ENCODE results near the gene SGCE.
A peak's percentile ranks its signal among the peaks of the same experiment; 100 is the strongest.

Gene SGCE

DNA sequence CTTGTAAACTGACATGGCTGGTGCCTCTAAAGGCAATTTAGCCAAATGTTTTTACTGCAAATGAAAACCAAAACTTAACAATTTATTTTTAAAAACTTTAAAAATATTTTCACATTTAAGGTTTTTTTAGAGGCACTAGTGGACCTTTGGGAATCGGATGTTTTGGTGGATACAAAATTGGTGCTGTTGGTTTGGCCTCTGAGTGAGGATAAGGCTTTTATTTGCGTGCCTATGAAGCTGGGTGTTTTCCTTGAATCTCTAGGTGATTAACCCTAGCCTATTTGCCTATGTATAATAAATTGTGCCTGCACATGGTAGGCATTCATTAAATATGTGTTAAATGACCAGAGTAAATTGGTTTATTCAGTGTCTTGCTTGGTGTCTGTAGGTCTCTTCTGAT, 2.9 kb upstream of the SGCE start:
- DNase-seq (ENCODE audit: low read depth in 3 of 3), result no peak

DNA sequence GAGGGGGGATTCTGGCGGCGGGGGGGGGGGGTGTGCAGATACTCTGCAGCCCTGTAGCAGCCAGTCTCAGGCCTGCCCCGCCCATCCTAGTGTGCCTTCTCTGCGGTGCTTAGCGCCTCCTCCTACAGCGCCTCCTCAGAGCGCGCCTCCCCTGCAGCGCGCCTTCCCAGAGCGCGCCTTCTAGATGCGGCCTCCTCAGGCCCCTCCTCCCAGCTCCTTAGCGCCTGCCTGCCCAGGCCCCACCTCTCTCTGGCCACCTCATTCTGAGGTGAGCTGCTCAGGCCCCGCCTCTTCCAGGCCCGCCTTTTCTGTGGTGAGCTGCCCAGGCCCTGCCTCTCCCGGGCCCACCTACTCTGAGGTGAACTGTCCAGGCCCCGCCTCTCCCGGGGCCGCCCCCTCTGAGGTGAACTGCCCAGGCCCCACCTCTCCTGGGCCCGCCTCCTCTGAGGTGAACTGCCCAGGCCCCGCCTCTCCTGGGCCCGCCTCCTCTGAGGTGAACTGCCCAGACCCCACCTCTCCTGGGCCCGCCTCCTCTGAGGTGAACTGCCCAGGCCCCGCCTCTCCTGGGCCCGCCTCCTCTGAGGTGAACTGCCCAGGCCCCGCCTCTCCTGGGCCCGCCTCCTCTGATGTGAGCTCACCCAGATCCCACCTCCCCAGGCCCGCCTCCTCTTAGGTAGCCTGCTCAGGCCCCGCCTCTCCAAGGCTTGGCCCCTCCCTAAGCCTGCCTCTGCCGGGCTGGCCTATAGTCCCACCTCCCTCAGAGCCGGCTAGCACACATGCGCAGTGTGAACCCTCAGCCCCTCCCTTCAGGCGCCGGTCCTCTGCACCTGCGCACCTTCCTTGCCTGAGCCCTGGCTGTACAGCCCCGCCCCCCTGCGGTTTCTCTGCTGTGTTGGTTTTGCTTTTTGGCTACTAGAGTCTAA, 2.1 kb upstream of the SGCE start:
- peak; percentile 80 to 92 (median 84) for DNase-seq (ENCODE audit: low read depth in 3 of 3)

GRCh38 chr7:94656925-94657731, 1.2 kb upstream of the SGCE start:
- no peak for DNase-seq (ENCODE audit: low read depth in 3 of 3)

DNA sequence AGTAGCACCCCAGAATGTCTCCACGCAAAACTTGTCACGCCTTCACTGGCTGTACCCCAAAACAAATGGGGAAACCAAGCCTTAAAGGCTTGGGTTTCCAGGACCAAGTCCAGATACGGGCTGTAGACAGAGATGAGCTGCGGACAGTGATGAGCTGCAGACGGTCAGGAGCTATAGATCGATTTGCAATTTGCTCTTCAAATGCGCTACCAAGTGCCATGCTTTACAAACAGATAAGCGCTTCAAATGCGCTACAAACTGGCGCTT, 658 bp upstream of the SGCE start:
- DNase-seq (ENCODE audit: low read depth in 3 of 3), result no peak

GRCh38 chr7:94655126-94655847, 646 bp downstream of the SGCE start:
- DNase-seq (ENCODE audit: low read depth in 3 of 3), result no peak

- DNase-seq (ENCODE audit: low read depth in 3 of 3), result no peak
Measured at GRCh38 chr7:94654783-94655125, 1.2 kb downstream of the SGCE start.

DNA sequence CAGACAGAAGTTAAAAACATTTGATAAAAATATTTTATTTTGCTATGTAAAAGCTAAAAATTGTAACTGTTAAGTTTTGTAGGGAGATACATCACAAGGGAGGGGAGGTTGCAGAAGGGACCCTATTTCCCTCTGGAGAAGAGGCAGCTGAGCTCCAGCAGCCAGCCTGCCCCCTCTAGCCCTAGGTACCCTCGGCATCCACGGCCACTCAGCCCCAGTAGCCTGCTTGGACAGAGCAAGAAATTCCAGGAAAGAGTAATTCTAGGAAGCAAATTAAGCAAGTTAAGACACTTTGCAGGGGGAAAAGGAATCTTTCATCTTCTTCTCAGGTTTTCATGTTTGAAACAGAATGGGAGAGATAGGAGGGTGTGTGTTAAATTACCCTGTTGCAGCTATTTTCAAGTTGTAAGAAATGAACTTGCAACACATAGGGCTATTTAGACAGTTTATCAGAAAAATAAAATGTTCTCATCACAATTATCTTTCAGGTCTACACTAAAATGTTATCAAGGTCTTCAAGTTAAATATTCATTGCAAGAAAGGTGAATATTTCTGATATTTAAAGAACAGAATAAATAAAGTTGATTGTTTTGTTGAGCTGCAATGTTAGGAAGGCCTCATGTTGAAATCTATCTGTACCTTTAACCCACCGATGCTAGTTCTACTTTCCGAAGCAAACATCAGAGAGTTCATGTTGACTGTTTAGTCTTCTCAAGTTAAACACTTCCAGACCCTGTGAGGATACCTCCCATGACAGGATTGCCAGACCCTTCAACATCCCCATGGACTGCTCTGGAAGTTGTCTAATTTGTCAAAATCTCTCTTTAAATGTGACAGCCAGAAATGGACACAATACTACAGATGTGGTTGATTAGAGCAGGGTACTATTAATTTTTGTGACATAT, 5.5 kb downstream of the SGCE start:
- DNase-seq (ENCODE audit: low read depth in 3 of 3), result no peak

DNA sequence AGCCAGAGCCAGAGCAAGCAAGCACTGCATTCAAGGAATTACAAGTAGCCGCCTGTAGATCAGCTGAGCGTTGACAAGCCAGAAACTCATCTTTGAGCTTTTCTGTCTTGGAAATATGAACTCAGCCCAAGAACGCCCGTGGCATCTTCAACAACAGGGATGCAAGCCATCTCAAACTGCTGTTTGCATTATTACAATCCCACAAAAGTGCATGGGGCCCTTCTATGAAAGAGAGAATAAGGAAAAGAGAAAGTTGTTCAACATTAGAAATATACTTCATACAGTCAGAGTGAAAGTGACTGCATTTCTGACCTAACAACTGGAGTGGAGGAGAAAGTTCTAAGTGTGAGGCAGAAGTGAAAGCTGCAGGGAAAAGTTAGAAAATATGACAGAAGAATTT, 6.5 kb downstream of the SGCE start:
- no peak for DNase-seq (ENCODE audit: low read depth in 3 of 3)

GRCh38 chr7:94648731-94649130, 7.2 kb downstream of the SGCE start:
- DNase-seq (ENCODE audit: low read depth in 3 of 3), result no peak

DNA sequence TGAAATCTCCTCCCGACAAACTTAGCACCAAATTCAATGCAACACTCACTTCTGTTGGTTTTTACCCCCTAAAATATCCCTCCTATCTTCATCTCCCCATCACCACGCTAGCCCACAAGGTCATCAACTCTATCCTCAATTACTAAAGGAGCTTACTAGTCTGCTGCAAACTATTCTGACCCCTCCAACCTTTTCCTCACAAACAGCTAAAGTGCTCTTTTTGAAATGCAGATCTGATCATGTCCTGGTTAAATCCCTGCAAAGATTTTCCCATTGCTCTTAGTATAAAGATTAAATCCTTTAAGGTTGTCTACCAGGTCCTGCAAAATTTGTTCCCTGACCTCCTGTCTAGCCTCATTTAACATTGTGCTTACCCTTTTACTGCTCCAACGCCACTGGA, 8.6 kb downstream of the SGCE start:
- DNase-seq (ENCODE audit: low read depth in 3 of 3), result no peak

DNA sequence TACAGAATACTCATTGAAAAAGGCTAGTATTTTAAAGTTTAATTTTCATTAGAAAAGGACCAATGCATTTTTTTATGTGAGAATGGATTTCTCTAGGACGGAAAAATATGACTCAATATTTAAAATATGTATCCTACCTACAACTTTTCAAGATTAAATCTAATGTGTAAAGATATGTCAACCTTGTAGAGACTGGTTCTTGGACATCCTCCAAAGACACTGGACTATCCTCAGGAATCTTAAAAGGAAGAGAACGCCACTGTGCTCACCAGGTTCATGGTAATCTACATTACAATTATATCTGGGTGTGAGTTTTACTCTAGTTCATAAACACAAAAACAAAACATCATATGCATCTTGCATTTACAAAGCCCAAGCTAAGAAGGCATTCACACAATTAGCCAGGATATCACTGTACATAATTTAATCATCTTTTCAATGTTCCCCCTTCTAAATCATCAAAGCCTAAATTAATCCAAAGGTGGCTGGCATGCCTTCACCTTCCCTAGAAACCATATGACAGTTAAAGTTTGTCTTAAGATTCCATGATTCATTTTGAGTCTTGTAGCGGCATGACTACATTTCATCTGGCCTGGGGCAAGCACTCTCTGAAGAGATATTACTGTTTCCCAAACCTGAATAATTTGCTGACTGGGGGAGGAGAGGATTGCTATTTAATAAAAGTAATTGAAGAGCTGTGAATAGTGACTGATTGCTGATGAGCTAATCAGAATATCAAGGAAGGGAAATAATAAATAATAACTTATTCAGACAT, 12.0 kb downstream of the SGCE start:
- no peak for DNase-seq (ENCODE audit: low read depth in 3 of 3)

- no peak for DNase-seq (ENCODE audit: low read depth in 3 of 3)
Measured at GRCh38 chr7:94642838-94643653, 12.9 kb downstream of the SGCE start.

- no peak for DNase-seq (ENCODE audit: low read depth in 3 of 3)
Measured at GRCh38 chr7:94639384-94639783, 16.5 kb downstream of the SGCE start.

GRCh38 chr7:94635687-94636086, 20.2 kb downstream of the SGCE start:
- no peak for DNase-seq (ENCODE audit: low read depth in 3 of 3)

GRCh38 chr7:94634502-94634901, 21.4 kb downstream of the SGCE start:
- DNase-seq (ENCODE audit: low read depth in 3 of 3), result no peak

GRCh38 chr7:94633687-94634086, 22.2 kb downstream of the SGCE start:
- DNase-seq (ENCODE audit: low read depth in 3 of 3), result no peak

GRCh38 chr7:94633014-94633341, 23.0 kb downstream of the SGCE start:
- no peak for DNase-seq (ENCODE audit: low read depth in 3 of 3)

- no peak for DNase-seq (ENCODE audit: low read depth in 3 of 3)
Measured at GRCh38 chr7:94632338-94633013, 23.5 kb downstream of the SGCE start.

DNA sequence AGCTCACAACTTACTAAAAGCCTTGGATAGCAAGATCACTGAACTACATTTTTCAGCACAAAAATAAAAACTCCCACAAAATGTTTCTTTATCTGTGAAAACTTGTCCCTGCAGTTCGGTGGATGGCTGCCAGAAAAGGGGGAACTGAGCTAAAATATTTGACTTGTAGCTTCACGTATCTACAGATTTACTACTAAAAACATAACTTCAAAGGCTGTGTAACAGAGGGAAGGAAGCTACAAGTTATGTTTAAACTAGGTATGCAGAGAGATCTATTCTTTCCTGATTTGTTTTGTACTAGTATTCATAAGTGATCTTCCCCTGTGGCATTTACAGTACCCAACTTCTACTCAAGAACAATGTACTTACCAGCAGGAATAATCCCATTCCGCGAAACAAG, 25.1 kb downstream of the SGCE start:
- DNase-seq (ENCODE audit: low read depth in 3 of 3), result no peak

GRCh38 chr7:94623820-94624219, 32.1 kb downstream of the SGCE start:
- DNase-seq (ENCODE audit: low read depth in 3 of 3), result no peak
